ENCODE results near the gene PLEKHJ1. TPM values are rescaled to one million over a fixed set of nuclear protein-coding genes. Genes with fewer than 3 reads are reported as not detected.

The PLEKHJ1 gene
- total RNA-seq, 1 donor from 2014 or later = 126 TPM

GRCh38 chr19:2237051-2237868 is 1.1 kb upstream of the PLEKHJ1 start:
- DNase-seq (ENCODE audit: low spot score) = no peak
- Mint-ChIP-seq H3K4me1 (ENCODE audit: unreplicated experiment) (peaks cover 47% of the 10 kb centered on the region), H3K36me3 (ENCODE audit: low read depth, unreplicated experiment) (peaks cover 25% of the 10 kb centered on the region), H3K27me3 (ENCODE audit: unreplicated experiment) (peaks cover 23% of the 10 kb centered on the region), H3K4me3 (ENCODE audit: unreplicated experiment) (peak overlapping the region; percentile 98), H3K9me3 (ENCODE audit: unreplicated experiment) (no peaks in the 10 kb centered on the region), H3K27ac (ENCODE audit: unreplicated experiment) (peak overlapping the region; percentile 92)
- no peak for TF ChIP-seq CTCF (IDR thresholded peaks at IDR 0.05; ENCODE audit: unreplicated experiment)

GRCh38 chr19:2236064-2236313 is 140 bp downstream of the PLEKHJ1 start:
- no peak for DNase-seq (ENCODE audit: low spot score)
- peaks cover 27% of the 10 kb centered on the region for H3K36me3 Mint-ChIP-seq (ENCODE audit: low read depth, unreplicated experiment)
- TF ChIP-seq CTCF (IDR thresholded peaks at IDR 0.05; ENCODE audit: unreplicated experiment) = no peak
- H3K9me3 Mint-ChIP-seq (ENCODE audit: unreplicated experiment) = no peaks in the 10 kb centered on the region
- no peak overlapping the region for H3K27ac Mint-ChIP-seq (ENCODE audit: unreplicated experiment)
- peak overlapping the region; percentile 98 for H3K4me3 Mint-ChIP-seq (ENCODE audit: unreplicated experiment)
- H3K4me1 Mint-ChIP-seq (ENCODE audit: unreplicated experiment) = peaks cover 38% of the 10 kb centered on the region
- H3K27me3 Mint-ChIP-seq (ENCODE audit: unreplicated experiment) = peaks cover 25% of the 10 kb centered on the region

- Mint-ChIP-seq H3K4me3 (ENCODE audit: unreplicated experiment) (peak overlapping the region; percentile 98), H3K9me3 (ENCODE audit: unreplicated experiment) (no peaks in the 10 kb centered on the region), H3K27me3 (ENCODE audit: unreplicated experiment) (peaks cover 25% of the 10 kb centered on the region), H3K36me3 (ENCODE audit: low read depth, unreplicated experiment) (peaks cover 29% of the 10 kb centered on the region), H3K4me1 (ENCODE audit: unreplicated experiment) (peaks cover 33% of the 10 kb centered on the region), H3K27ac (ENCODE audit: unreplicated experiment) (peak overlapping the region; percentile 70)
- DNase-seq (ENCODE audit: low spot score) = no peak
- TF ChIP-seq CTCF (IDR thresholded peaks at IDR 0.05; ENCODE audit: unreplicated experiment) = no peak
Measured at GRCh38 chr19:2235381-2236063, 607 bp downstream of the PLEKHJ1 start.

GRCh38 chr19:2234996-2235380 is 1.1 kb downstream of the PLEKHJ1 start:
- Mint-ChIP-seq H3K4me1 (ENCODE audit: unreplicated experiment) (peaks cover 31% of the 10 kb centered on the region), H3K4me3 (ENCODE audit: unreplicated experiment) (peak overlapping the region; percentile 97), H3K36me3 (ENCODE audit: low read depth, unreplicated experiment) (peaks cover 31% of the 10 kb centered on the region), H3K27ac (ENCODE audit: unreplicated experiment) (peak overlapping the region; percentile 70), H3K9me3 (ENCODE audit: unreplicated experiment) (no peaks in the 10 kb centered on the region), H3K27me3 (ENCODE audit: unreplicated experiment) (peaks cover 24% of the 10 kb centered on the region)
- TF ChIP-seq CTCF (IDR thresholded peaks at IDR 0.05; ENCODE audit: unreplicated experiment) = no peak
- DNase-seq (ENCODE audit: low spot score) = no peak
